Right lobe of liver (tissue), 4 donors: Measurements from ENCODE around the gene MT1H.

Source experiments
- CTCF ChIP-seq, 4 donors: fragments of 200-600 bp in 3 of 4; fragments of 450-650 bp in 1 of 4; IDR thresholded peaks; one replicate each; pipeline versions ENCODE4 v1.5.1 to v1.8.0; 2016 to 2022; ENCODE audit warnings: antibody characterized with exemption in 4 of 4, mild to moderate bottlenecking in 2 of 4
- POLR2A ChIP-seq: fragments of 450-650 bp; IDR thresholded peaks from one replicate; pipeline ENCODE4 v1.6.1; 2017; ENCODE audit warnings: antibody characterized with exemption, mild to moderate bottlenecking
- donor health status: DM: no; HTN: no; CAD: no.
- donor health status: DM: no; HTN: no; CAD: no.
- donor health status: DM: no; HTN: yes; CAD: no.

- no peak for TF ChIP-seq POLR2A
- TF ChIP-seq CTCF (IDR thresholded peaks at IDR 0.05): no peak
These were observed 46.0 kb upstream of the MT1H start for GRCh38 chr16:56623637-56624036.
